Measurements from ENCODE around the gene ZC3H11A. TPM values are rescaled to one million over a fixed set of nuclear protein-coding genes. Genes with fewer than 3 reads are reported as not detected.
"Not testable (repeated sequence)": the region's sequence is repeated elsewhere in the genome, so short reads cannot be mapped to it uniquely, and the experiment has no call there.

Gene ZC3H11A
- total and polyA plus RNA-seq, 2 of the 13 experiments (the other 11 are each of a cell fraction or from before 2014, with no cell fraction given), result 56.9 to 59.7 TPM

DNA sequence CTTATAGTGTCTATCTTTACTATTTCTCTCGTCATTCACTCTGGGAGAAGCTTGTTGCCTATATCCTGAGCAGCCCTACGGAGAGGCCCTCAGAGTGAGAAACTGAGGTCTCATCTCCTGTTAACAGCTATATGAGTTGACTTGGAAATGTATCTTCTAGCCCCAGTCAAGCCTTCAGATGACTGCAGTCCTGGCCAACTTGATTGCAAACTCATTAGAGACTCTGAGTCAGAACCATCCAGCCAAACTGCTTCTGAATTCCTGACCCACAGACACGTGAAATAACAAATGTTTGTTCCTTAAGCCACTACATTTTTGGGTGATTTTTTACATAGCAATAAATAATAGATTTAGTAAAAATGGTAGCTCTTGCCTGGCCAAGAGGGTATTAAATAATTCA lies 3.9 kb upstream of the ZC3H11A start (continued):
- TF ChIP-seq, protein P1, sequence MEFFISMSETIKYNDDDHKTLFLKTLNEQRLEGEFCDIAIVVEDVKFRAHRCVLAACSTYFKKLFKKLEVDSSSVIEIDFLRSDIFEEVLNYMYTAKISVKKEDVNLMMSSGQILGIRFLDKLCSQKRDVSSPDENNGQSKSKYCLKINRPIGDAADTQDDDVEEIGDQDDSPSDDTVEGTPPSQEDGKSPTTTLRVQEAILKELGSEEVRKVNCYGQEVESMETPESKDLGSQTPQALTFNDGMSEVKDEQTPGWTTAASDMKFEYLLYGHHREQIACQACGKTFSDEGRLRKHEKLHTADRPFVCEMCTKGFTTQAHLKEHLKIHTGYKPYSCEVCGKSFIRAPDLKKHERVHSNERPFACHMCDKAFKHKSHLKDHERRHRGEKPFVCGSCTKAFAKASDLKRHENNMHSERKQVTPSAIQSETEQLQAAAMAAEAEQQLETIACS (CRISPR knock-in tag; IDR thresholded peaks at IDR 0.05), result no peak

DNA sequence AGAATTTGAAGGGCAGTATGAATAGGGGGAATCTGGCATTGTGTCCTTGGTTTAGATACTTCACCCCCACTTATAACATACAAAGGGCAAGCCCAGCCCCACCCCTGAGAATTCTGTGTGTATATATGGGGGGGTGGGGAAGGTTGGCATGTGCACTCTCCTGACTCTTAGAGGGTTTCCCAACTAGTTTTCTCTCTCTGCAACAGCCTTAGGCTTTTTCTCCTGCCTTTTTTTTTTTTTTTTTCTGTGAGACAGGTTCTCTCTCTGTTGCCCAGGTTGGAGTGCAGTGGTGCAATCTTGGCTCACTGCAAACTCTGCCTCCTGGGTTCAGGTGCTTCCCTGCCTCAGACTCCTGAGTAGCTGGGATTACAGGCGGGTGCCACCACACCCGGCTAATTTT lies 2.9 kb upstream of the ZC3H11A start:
- BruUV-seq (replicated peaks), result no TSS peak
- no peak for DNase-seq (ENCODE audit: low spot score)
- in situ Hi-C loops (cut with HindIII; ENCODE audit: extremely low pct_ligation_motif_present, low pct_unique_long_range_greater_than_20kb) (no loop called here), intact Hi-C loops (cut with micrococcal nuclease; ENCODE audit: unreplicated experiment) (no loop called here)
- H3K27ac ChIP-seq (ENCODE audit: extremely low read length, insufficient read depth, low read length), result no peak overlapping the region
- no peaks in the 10 kb centered on the region for H3K27me3 ChIP-seq (ENCODE audit: control insufficient read depth in 1 of 2, insufficient read depth in 2 of 2, low read length in 2 of 2)
- no peak overlapping the region for H3K4me2 ChIP-seq (ENCODE audit: low read depth, low read length)
- H4K20me1 ChIP-seq (ENCODE audit: insufficient read depth, low read length), result no peaks in the 10 kb centered on the region
- ChIA-PET POLR2A (no interaction called here), CTCF (ENCODE audit: low intra/inter-chr PET ratio, low total read pairs) (no interaction called here)
- peaks cover 16% of the 10 kb centered on the region for H3K79me2 ChIP-seq (ENCODE audit: insufficient read depth, low read length)
- H3K4me1 ChIP-seq (ENCODE audit: insufficient read depth, low read length), result peaks cover 31% of the 10 kb centered on the region
- TF ChIP-seq ATM (IDR thresholded peaks at IDR 0.05; ENCODE audit: borderline replicate concordance) (no peak), NFE2L2 (IDR thresholded peaks at IDR 0.05; ENCODE audit: low read length) (no peak), GABPA (IDR thresholded peaks at IDR 0.05; ENCODE audit: low read depth, low read length) (no peak), GABPA (CRISPR knock-in tag; IDR thresholded peaks at IDR 0.05; ENCODE audit: low read depth) (no peak), ZNF782 (CRISPR knock-in tag; IDR thresholded peaks at IDR 0.05; ENCODE audit: borderline replicate concordance) (no peak), ZSCAN22 (CRISPR knock-in tag; IDR thresholded peaks at IDR 0.05) (no peak), MYC (CRISPR knock-in tag; IDR thresholded peaks at IDR 0.05; ENCODE audit: borderline replicate concordance) (no peak), THAP11 (CRISPR knock-in tag; IDR thresholded peaks at IDR 0.05) (no peak), KDM4B (CRISPR knock-in tag; IDR thresholded peaks at IDR 0.05) (no peak)
- TF ChIP-seq, protein P2, sequence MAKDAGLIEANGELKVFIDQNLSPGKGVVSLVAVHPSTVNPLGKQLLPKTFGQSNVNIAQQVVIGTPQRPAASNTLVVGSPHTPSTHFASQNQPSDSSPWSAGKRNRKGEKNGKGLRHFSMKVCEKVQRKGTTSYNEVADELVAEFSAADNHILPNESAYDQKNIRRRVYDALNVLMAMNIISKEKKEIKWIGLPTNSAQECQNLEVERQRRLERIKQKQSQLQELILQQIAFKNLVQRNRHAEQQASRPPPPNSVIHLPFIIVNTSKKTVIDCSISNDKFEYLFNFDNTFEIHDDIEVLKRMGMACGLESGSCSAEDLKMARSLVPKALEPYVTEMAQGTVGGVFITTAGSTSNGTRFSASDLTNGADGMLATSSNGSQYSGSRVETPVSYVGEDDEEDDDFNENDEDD (CRISPR knock-in tag; IDR thresholded peaks at IDR 0.05; ENCODE audit: borderline replicate concordance), result no peak
- TF ChIP-seq, protein P3, sequence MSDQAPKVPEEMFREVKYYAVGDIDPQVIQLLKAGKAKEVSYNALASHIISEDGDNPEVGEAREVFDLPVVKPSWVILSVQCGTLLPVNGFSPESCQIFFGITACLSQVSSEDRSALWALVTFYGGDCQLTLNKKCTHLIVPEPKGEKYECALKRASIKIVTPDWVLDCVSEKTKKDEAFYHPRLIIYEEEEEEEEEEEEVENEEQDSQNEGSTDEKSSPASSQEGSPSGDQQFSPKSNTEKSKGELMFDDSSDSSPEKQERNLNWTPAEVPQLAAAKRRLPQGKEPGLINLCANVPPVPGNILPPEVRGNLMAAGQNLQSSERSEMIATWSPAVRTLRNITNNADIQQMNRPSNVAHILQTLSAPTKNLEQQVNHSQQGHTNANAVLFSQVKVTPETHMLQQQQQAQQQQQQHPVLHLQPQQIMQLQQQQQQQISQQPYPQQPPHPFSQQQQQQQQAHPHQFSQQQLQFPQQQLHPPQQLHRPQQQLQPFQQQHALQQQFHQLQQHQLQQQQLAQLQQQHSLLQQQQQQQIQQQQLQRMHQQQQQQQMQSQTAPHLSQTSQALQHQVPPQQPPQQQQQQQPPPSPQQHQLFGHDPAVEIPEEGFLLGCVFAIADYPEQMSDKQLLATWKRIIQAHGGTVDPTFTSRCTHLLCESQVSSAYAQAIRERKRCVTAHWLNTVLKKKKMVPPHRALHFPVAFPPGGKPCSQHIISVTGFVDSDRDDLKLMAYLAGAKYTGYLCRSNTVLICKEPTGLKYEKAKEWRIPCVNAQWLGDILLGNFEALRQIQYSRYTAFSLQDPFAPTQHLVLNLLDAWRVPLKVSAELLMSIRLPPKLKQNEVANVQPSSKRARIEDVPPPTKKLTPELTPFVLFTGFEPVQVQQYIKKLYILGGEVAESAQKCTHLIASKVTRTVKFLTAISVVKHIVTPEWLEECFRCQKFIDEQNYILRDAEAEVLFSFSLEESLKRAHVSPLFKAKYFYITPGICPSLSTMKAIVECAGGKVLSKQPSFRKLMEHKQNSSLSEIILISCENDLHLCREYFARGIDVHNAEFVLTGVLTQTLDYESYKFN (CRISPR knock-in tag; conservative IDR thresholded peaks at IDR 0.05), result no peak
- H3K36me3 ChIP-seq (replicated peaks in 1 of 2; ENCODE audit: control insufficient read depth in 1 of 2, insufficient read depth in 2 of 2, low read length in 2 of 2), result peaks cover 1 to 2% of the 10 kb centered on the region in 2 experiments; a peak in 1 of 5 replicates
- H2AFZ ChIP-seq (ENCODE audit: low read length), result no peak overlapping the region
- no peak for FAIRE-seq
- no peaks in the 10 kb centered on the region for H3K9me3 ChIP-seq (ENCODE audit: low read length)
- WGBS (ENCODE audit: low lambda C conversion rate), result 63% methylated on average over 2 of the region's 2 CpGs
- no peak overlapping the region for H3K9ac ChIP-seq (ENCODE audit: insufficient read depth, low read depth, low read length)
- H3K4me3 ChIP-seq (replicated peaks in 1 of 3; ENCODE audit: insufficient read depth in 1 of 3, low read depth in 2 of 3, low read length in 3 of 3), result no peak overlapping the region
- ATAC-seq, result no peak

DNA sequence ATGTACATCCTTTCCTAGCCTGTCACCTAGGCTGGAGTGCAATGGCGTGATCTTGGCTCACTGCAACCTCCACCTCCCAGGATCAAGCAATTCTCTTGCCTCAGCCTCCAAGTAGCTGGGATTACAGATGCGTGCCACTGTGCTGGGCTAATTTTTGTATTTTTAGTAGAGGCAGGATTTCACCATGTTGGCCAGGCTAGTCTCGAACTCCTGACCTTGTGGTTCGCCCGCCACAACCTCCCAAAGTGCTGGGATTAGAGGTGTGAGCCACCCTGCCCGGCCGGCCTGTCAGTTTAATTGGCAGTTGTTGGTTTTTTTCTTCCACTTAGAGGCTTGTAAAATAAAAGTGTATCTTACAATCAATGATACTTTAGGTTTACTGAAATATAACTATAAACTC lies 1.9 kb upstream of the ZC3H11A start:
- CTCF ChIA-PET (ENCODE audit: low intra/inter-chr PET ratio, low total read pairs); H2AFZ ChIP-seq (ENCODE audit: low read length); in situ Hi-C loops (cut with HindIII; ENCODE audit: extremely low pct_ligation_motif_present, low pct_unique_long_range_greater_than_20kb); H3K27me3 ChIP-seq (ENCODE audit: control insufficient read depth in 1 of 2, insufficient read depth in 2 of 2, low read length in 2 of 2); H3K9me3 ChIP-seq (ENCODE audit: low read length); ATAC-seq; H3K4me3 ChIP-seq (replicated peaks in 1 of 3; ENCODE audit: insufficient read depth in 1 of 3, low read depth in 2 of 3, low read length in 3 of 3); intact Hi-C loops (cut with micrococcal nuclease; ENCODE audit: unreplicated experiment); H3K9ac ChIP-seq (ENCODE audit: insufficient read depth, low read depth, low read length); FAIRE-seq; DNase-seq (ENCODE audit: low spot score); H3K27ac ChIP-seq (ENCODE audit: extremely low read length, insufficient read depth, low read length); BruUV-seq (replicated peaks); H3K4me2 ChIP-seq (ENCODE audit: low read depth, low read length): not testable (repeated sequence)
- H3K79me2 ChIP-seq (ENCODE audit: insufficient read depth, low read length), result peaks cover 27% of the 10 kb centered on the region
- H4K20me1 ChIP-seq (ENCODE audit: insufficient read depth, low read length), result peaks cover 11% of the 10 kb centered on the region
- peaks cover 42% of the 10 kb centered on the region for H3K4me1 ChIP-seq (ENCODE audit: insufficient read depth, low read length)
- WGBS (ENCODE audit: low lambda C conversion rate), result 80% methylated on average over 7 of the region's 7 CpGs
- POLR2A ChIA-PET, result interaction anchor here (0.6 kb wide), 1 partner anchor 42 kb away, joined by 3 read pairs; no protein-coding TSS in a partner anchor
- H3K36me3 ChIP-seq (replicated peaks in 1 of 2; ENCODE audit: control insufficient read depth in 1 of 2, insufficient read depth in 2 of 2, low read length in 2 of 2), result peaks cover 2 to 13% of the 10 kb centered on the region in 2 experiments; a peak in 3 of 5 replicates
